Endodermal cell (in vitro differentiated cells): Measurements from ENCODE around the gene CSNK1G3. TPM values are rescaled to one million over a fixed set of nuclear protein-coding genes. Genes with fewer than 3 reads are reported as not detected.
A peak's percentile ranks its signal among the peaks of the same experiment; 100 is the strongest.

ENCODE experiments used
- DNase-seq: peaks from one replicate; pipeline ENCODE4 v3.0.0-alpha.2; 2017
- H3K27ac ChIP-seq: 2 replicates; pipeline ENCODE4 v1.5.1; 2013; ENCODE audit warnings: mild to moderate bottlenecking, low read depth, low read length, moderate library complexity
- H3K27me3 ChIP-seq: 2 replicates; pipeline ENCODE4 v1.6.1; 2013; ENCODE audit warnings: mild to moderate bottlenecking, low read length, moderate library complexity; ENCODE audit not compliant: insufficient read depth, control insufficient read depth, poor library complexity, severe bottlenecking
- H3K36me3 ChIP-seq: 2 replicates; pipeline ENCODE4 v1.7.0; 2013; ENCODE audit warnings: mild to moderate bottlenecking, low read length, moderate library complexity; ENCODE audit not compliant: control insufficient read depth, insufficient read depth
- H3K4me1 ChIP-seq: one replicate; pipeline ENCODE4 v1.7.0; 2013; ENCODE audit warnings: low read length; ENCODE audit not compliant: control insufficient read depth, insufficient read depth
- H3K4me3 ChIP-seq: 2 replicates; pipeline ENCODE4 v1.5.1; 2013; ENCODE audit warnings: mild to moderate bottlenecking, low read length, moderate library complexity
- H3K9ac ChIP-seq: 2 replicates; pipeline ENCODE4 v1.6.1; 2013; ENCODE audit warnings: mild to moderate bottlenecking, low read length, moderate library complexity; ENCODE audit not compliant: poor library complexity, severe bottlenecking; ENCODE audit errors: extremely low read depth
- H3K9me3 ChIP-seq: 2 replicates; pipeline ENCODE4 v1.6.1; 2013; ENCODE audit warnings: mild to moderate bottlenecking, low read length, moderate library complexity; ENCODE audit not compliant: control insufficient read depth
- H3K27ac Mint-ChIP-seq: 2 replicates; pipeline ENCODE4 v1.8.0; 2020; ENCODE audit warnings: mixed read lengths
- H3K27me3 Mint-ChIP-seq: 2 replicates; pipeline ENCODE4 v1.8.0; 2021; ENCODE audit warnings: mild to moderate bottlenecking, mixed read lengths; ENCODE audit not compliant: insufficient read depth
- H3K36me3 Mint-ChIP-seq: 2 replicates; pipeline ENCODE4 v1.8.0; 2020; ENCODE audit warnings: low read depth, mixed read lengths
- H3K4me1 Mint-ChIP-seq: 2 replicates; pipeline ENCODE4 v1.8.0; 2020; ENCODE audit warnings: mixed read lengths
- H3K4me3 Mint-ChIP-seq: 2 replicates; pipeline ENCODE4 v1.8.0; 2020; ENCODE audit warnings: mild to moderate bottlenecking, moderate library complexity, mixed read lengths
- H3K9me3 Mint-ChIP-seq: 2 replicates; pipeline ENCODE4 v1.8.0; 2020; ENCODE audit warnings: mild to moderate bottlenecking, mixed read lengths
- WGBS, 2 experiments: methylation state at CpG; one replicate each; pipeline versions ENCODE4 v1.1.5 to v1.1.7; 2013; ENCODE audit warnings: missing lambda C conversion rate in 2 of 2, mixed read lengths in 1 of 2; ENCODE audit not compliant: insufficient coverage in 1 of 2, insufficient read length in 1 of 2; 5-methylcytosine and 5-hydroxymethylcytosine counted together
- total RNA-seq, 2 donors: library from RNA; stranded (reverse); fragmentation: NEBNext Ultra II Directional in 1 of 2; extraction: Animal tissue kit (Norgen Biotek cat#: 25700) in 1 of 2; gene quantifications; 2 replicates in 1 of 2; 3 replicates in 1 of 2; pipeline ENCODE4 v1.2.1, GENCODE V29; 2021
- TF ChIP-seq, protein P1 (sequence below): fragments of 200-600 bp; sonication (generic); conservative IDR thresholded peaks from 2 replicates; pipeline ENCODE4 v1.5.0; 2021; ENCODE audit warnings: antibody characterized with exemption, mild to moderate bottlenecking

The CSNK1G3 gene
- total RNA-seq, 2 donors from 2014 or later = 47.5 to 48.4 TPM

DNA sequence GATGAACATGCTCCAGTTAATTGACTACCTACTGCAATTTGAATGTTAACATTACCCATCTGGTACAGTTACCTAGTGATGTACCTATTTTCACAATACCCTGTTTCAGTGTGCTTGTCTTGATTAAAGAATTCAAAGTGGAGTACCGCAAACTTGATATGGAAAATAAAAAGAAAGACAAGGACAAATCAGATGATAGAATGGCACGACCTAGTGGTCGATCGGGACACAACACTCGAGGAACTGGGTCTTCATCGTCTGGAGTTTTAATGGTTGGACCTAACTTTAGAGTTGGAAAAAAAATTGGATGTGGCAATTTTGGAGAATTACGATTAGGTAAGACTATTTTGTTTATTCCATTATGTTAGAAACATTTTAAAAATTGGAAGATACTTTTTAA lies 33.5 kb downstream of the CSNK1G3 start:
- Histone ChIP-seq H3K4me3 (no peak overlapping the region), H3K36me3 (peaks cover 9% of the 10 kb centered on the region), H3K9ac (no peak overlapping the region), H3K27me3 (no peaks in the 10 kb centered on the region), H3K9me3 (no peaks in the 10 kb centered on the region), H3K27ac (no peak overlapping the region), H3K4me1 (no peaks in the 10 kb centered on the region)
- TF ChIP-seq, protein P1, sequence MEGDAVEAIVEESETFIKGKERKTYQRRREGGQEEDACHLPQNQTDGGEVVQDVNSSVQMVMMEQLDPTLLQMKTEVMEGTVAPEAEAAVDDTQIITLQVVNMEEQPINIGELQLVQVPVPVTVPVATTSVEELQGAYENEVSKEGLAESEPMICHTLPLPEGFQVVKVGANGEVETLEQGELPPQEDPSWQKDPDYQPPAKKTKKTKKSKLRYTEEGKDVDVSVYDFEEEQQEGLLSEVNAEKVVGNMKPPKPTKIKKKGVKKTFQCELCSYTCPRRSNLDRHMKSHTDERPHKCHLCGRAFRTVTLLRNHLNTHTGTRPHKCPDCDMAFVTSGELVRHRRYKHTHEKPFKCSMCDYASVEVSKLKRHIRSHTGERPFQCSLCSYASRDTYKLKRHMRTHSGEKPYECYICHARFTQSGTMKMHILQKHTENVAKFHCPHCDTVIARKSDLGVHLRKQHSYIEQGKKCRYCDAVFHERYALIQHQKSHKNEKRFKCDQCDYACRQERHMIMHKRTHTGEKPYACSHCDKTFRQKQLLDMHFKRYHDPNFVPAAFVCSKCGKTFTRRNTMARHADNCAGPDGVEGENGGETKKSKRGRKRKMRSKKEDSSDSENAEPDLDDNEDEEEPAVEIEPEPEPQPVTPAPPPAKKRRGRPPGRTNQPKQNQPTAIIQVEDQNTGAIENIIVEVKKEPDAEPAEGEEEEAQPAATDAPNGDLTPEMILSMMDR = peak; percentile 79
- Mint-ChIP-seq H3K4me1 (peaks cover 12% of the 10 kb centered on the region), H3K27ac (no peak overlapping the region), H3K4me3 (no peak overlapping the region), H3K27me3 (no peaks in the 10 kb centered on the region), H3K36me3 (peaks cover 7% of the 10 kb centered on the region), H3K9me3 (no peaks in the 10 kb centered on the region)
- DNase-seq = no peak
- WGBS, 2 experiments = 80 to 92% methylated on average over 7 of the region's 7 CpGs

- peaks cover 5% of the 10 kb centered on the region for H3K36me3 Mint-ChIP-seq
- no peak overlapping the region for H3K27ac Mint-ChIP-seq
- H3K27me3 Mint-ChIP-seq = no peaks in the 10 kb centered on the region
- no peak overlapping the region for H3K4me3 Mint-ChIP-seq
- Histone ChIP-seq H3K9me3 (no peaks in the 10 kb centered on the region), H3K36me3 (peaks cover 9% of the 10 kb centered on the region), H3K9ac (no peak overlapping the region), H3K27ac (no peak overlapping the region), H3K4me1 (no peaks in the 10 kb centered on the region), H3K4me3 (no peak overlapping the region), H3K27me3 (no peaks in the 10 kb centered on the region)
- WGBS, 2 experiments = no CpG with 5 or more reads among the region's 1 CpG
- DNase-seq = no peak
- no peaks in the 10 kb centered on the region for H3K9me3 Mint-ChIP-seq
- H3K4me1 Mint-ChIP-seq = peaks cover 12% of the 10 kb centered on the region
- TF ChIP-seq, protein P1 = no peak
These were observed 34.7 kb downstream of the CSNK1G3 start for GRCh38 chr5:123546657-123547056.

DNA sequence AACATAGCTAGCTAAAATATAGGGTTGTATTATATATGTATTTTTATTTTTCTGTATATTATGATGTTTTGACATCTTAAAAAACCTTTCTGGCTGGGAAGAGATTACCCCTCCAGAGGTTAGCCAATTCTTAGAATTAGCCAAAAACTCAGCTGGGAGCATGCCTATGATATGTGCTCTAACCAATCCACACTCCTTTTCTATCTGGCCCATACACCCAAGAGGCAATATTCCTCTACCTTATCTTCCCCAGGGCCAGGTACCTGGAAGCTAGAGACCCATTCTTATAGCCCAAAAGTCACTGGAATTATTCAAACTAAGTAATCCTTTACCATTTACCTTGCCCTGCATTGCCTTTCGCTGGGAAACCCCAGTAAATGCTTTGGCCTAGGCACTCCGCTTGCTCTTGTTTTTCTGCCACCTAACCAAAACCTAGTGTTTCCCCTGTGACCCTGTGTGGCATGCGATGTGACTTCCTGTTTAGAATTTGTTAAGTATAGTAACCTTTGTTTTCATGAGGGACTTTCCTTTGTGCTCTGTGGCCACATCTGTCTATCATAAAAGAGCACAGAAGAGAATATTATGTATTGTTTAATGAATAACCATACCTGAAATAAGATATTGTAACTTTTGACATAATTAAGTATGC lies 37.4 kb downstream of the CSNK1G3 start:
- Histone ChIP-seq H3K9me3 (no peaks in the 10 kb centered on the region), H3K4me3 (no peak overlapping the region), H3K4me1 (peaks cover 2% of the 10 kb centered on the region), H3K27ac (no peak overlapping the region), H3K27me3 (no peaks in the 10 kb centered on the region), H3K9ac (no peak overlapping the region), H3K36me3 (peaks cover 9% of the 10 kb centered on the region)
- WGBS, 2 experiments = 92% methylated on average over 3 of the region's 3 CpGs; no CpG with 5 or more reads in 1 of the 2 experiments
- Mint-ChIP-seq H3K27me3 (no peaks in the 10 kb centered on the region), H3K9me3 (no peaks in the 10 kb centered on the region), H3K27ac (peak overlapping the region; percentile 13), H3K4me3 (no peak overlapping the region), H3K4me1 (peaks cover 7% of the 10 kb centered on the region), H3K36me3 (peaks cover 5% of the 10 kb centered on the region)
- DNase-seq = no peak
- TF ChIP-seq, protein P1 = no peak
